Mucosa of stomach (tissue), 1 donor: ENCODE measurements around the gene ATF6B.

Experiments used
- H3K27me3 ChIP-seq: one replicate; pipeline ENCODE4 v1.7.0; 2013; ENCODE audit warnings: mild to moderate bottlenecking, low read length; ENCODE audit not compliant: control insufficient read depth, insufficient read depth
- H3K36me3 ChIP-seq: one replicate; pipeline ENCODE4 v1.7.0; 2013; ENCODE audit warnings: low read length; ENCODE audit not compliant: control insufficient read depth, insufficient read depth
- H3K4me1 ChIP-seq: one replicate; pipeline ENCODE4 v1.7.0; 2013; ENCODE audit warnings: mild to moderate bottlenecking, low read length; ENCODE audit not compliant: control insufficient read depth, insufficient read depth
- H3K4me3 ChIP-seq: one replicate; pipeline ENCODE4 v1.7.0; 2013; ENCODE audit warnings: low read length
- H3K9ac ChIP-seq: one replicate; pipeline ENCODE4 v1.7.0; 2013; ENCODE audit warnings: mild to moderate bottlenecking, low read length, moderate library complexity
- H3K9me3 ChIP-seq: one replicate; pipeline ENCODE4 v1.7.0; 2013; ENCODE audit warnings: mild to moderate bottlenecking, low read length, moderate library complexity; ENCODE audit not compliant: control insufficient read depth
- donor health status: Pancreatic carcinoma.

The ATF6B gene

GRCh38 chr6:32168350-32168749 lies 40.3 kb upstream of the ATF6B start:
- Histone ChIP-seq H3K4me1 (peaks cover 35% of the 10 kb centered on the region), H3K9me3 (no peaks in the 10 kb centered on the region), H3K27me3 (no peaks in the 10 kb centered on the region), H3K4me3 (no peak overlapping the region), H3K9ac (peak overlapping the region; percentile 24), H3K36me3 (no peaks in the 10 kb centered on the region)

- no peaks in the 10 kb centered on the region for H3K27me3 ChIP-seq
- no peak overlapping the region for H3K4me3 ChIP-seq
- H3K9me3 ChIP-seq = no peaks in the 10 kb centered on the region
- H3K4me1 ChIP-seq = peaks cover 35% of the 10 kb centered on the region
- no peaks in the 10 kb centered on the region for H3K36me3 ChIP-seq
- peak overlapping the region; percentile 24 for H3K9ac ChIP-seq
These were observed 39.8 kb upstream of the ATF6B start for GRCh38 chr6:32167761-32168262.

GRCh38 chr6:32167154-32167760 lies 39.2 kb upstream of the ATF6B start:
- Histone ChIP-seq H3K36me3 (no peaks in the 10 kb centered on the region), H3K9me3 (no peaks in the 10 kb centered on the region), H3K4me3 (no peak overlapping the region), H3K27me3 (no peaks in the 10 kb centered on the region), H3K4me1 (peaks cover 35% of the 10 kb centered on the region), H3K9ac (peak overlapping the region; percentile 24)

DNA sequence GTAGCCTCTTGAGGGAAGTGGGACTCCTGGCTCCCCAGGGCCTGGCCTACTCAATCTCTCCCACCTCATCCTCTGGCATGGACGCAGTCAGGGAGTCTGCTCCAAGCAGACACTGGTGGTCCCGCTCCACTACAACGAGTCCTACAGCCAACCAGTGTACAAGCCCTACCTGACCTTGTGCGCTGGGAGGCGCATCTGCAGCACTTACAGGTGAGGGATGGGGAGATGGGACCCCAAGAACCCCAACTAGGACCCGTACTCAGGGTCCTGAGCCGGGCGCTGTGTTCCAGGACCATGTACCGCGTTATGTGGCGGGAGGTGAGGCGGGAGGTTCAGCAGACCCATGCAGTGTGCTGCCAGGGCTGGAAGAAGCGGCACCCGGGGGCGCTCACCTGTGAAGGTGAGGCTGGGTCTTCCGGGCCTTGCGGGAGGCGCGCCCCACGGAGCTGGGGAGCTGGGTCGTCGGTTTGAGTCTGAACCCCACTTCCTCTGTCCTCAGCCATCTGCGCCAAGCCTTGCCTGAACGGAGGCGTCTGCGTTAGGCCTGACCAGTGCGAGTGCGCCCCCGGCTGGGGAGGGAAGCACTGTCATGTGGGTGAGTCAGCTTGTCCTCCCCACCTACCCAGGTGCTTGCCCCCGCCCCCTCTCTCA lies 38.5 kb upstream of the ATF6B start:
- Histone ChIP-seq H3K4me1 (peaks cover 35% of the 10 kb centered on the region), H3K36me3 (no peaks in the 10 kb centered on the region), H3K4me3 (no peak overlapping the region), H3K9me3 (no peaks in the 10 kb centered on the region), H3K9ac (no peak overlapping the region), H3K27me3 (no peaks in the 10 kb centered on the region)

DNA sequence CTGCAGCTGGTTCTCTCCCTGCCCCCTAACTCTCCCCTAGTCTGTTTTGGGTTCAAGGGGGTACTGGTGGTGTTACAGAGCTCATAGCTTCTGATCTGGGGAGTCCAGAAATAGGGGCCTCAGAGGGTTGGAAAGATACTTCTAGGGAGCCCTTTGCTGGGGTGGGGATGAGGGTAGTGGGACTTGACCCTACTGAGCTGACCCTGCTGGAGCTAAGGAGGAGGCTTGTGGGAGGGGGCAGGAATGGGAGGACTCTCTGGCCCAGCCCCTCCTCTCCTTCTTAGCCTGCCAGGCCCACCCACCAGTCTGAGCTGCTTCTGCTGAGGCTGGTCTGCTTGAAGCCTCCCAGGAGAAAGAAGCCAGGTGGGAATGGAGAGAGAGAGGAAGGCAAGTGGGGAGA lies 36.2 kb upstream of the ATF6B start, which contains the start of gene EGFL8:
TSS of gene EGFL8 (plus strand) at position 301 of the 400 bp plus-strand sequence. CDS start 1,571 bp downstream, outside the sequence.
- Histone ChIP-seq H3K36me3 (no peaks in the 10 kb centered on the region), H3K4me3 (no peak within 1 kb of the TSS), H3K9me3 (no peaks in the 10 kb centered on the region), H3K4me1 (peaks cover 26% of the 10 kb centered on the region), H3K27me3 (no peaks in the 10 kb centered on the region), H3K9ac (no peak within 1 kb of the TSS)

- H3K9me3 ChIP-seq = no peaks in the 10 kb centered on the region
- H3K36me3 ChIP-seq = no peaks in the 10 kb centered on the region
- no peak overlapping the region for H3K9ac ChIP-seq
- H3K4me3 ChIP-seq = no peak overlapping the region
- H3K4me1 ChIP-seq = peaks cover 21% of the 10 kb centered on the region
- H3K27me3 ChIP-seq = no peaks in the 10 kb centered on the region
These were observed 35.7 kb upstream of the ATF6B start for GRCh38 chr6:32163559-32164258.

GRCh38 chr6:32158052-32158451 lies 30.0 kb upstream of the ATF6B start:
- no peak overlapping the region for H3K4me3 ChIP-seq
- H3K9ac ChIP-seq = no peak overlapping the region
- H3K27me3 ChIP-seq = no peaks in the 10 kb centered on the region
- H3K36me3 ChIP-seq = peaks cover 9% of the 10 kb centered on the region
- peaks cover 24% of the 10 kb centered on the region for H3K4me1 ChIP-seq
- no peaks in the 10 kb centered on the region for H3K9me3 ChIP-seq

DNA sequence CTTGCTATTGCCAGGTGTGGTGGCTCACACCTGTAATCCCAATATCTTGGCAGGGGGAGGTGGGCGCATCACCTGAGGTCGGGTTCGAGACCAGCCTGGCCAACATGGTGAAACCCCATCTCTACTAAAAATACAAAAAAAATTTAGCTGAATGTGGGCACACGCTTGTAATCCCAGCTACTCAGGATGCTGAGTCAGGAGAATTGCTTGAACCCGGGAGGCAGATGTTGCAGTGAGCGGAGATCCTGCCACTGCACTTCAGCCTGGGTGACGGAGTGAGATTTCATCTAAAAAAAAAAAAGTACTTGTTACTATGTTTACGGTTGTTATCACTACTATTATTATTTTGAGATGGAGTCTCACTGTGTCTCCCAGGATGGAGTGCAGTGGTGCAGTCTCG lies 28.8 kb upstream of the ATF6B start:
- Histone ChIP-seq H3K27me3 (no peaks in the 10 kb centered on the region), H3K9me3 (no peaks in the 10 kb centered on the region), H3K4me1 (peaks cover 26% of the 10 kb centered on the region), H3K9ac (no peak overlapping the region), H3K36me3 (peaks cover 9% of the 10 kb centered on the region), H3K4me3 (no peak overlapping the region)

DNA sequence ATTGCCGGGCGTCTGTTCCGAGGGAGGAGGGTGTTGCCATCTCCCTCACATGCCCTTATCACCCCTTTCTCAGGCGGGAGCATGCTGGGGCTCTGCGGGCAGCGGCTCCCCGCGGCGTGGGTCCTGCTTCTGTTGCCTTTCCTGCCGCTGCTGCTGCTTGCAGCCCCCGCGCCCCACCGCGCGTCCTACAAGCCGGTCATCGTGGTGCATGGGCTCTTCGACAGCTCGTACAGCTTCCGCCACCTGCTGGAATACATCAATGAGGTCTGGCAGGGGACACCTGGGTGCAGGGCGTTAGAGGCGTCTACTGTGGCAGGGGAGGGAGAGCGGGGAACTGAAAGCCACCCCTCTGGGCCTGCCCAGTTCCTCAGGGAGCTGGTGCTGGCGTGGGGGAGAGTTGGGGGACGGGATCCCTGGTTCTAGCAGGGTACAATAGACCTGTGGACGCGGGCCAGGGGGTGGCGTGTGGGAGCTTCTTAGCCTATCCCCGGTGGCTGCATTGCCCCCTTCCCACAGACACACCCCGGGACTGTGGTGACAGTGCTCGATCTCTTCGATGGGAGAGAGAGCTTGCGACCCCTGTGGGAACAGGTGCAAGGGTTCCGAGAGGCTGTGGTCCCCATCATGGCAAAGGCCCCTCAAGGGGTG lies 26.6 kb upstream of the ATF6B start:
- Histone ChIP-seq H3K4me1 (peaks cover 30% of the 10 kb centered on the region), H3K4me3 (peak overlapping the region; percentile 95), H3K9me3 (no peaks in the 10 kb centered on the region), H3K27me3 (no peaks in the 10 kb centered on the region), H3K9ac (peak overlapping the region; percentile 86), H3K36me3 (peaks cover 9% of the 10 kb centered on the region)

DNA sequence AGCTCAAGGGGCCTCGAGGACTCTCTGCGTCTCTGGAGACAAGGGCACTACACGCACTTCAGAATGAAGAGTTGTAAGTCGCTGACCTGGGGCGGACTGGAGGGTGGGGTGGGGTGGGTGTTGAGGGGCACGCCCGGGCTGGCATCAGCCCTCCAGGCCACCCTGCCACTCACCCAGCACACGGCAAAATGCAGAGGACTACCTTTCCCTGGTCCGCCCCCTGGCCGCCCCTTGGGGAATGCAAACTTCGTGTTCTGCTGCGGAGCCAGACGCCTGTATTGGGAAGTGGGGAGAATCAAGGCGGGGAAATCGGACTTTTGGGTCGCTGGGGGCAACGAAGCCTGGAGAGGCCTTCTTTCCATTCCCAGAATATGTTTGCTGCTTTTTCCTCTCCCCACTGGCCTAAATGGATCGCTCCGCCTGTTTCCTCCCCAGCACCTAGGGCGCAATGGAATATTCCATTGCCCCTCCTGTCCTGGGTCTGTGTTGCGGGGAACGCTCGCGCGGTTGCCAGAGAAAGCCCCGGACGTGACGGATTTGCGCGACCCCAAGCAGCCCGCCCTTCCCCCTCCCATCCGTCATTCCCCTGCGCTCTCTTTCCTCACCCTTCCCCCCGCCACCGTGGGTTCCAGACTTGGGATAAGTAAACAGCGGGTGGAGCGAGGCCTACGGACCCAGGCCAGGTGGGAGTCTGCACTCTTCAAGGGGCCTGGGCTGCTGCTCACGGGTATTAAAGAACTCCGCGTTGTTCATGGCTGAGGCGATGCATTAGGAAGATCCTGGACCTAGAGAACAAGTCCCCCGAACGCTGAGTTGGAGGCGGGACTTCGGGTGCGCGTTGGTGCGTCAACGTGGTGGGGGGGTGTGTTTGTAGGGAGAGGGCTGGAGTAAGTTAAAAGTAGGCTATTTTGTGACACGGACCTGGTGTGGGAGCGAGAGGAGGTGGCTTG lies 25.8 kb upstream of the ATF6B start, which contains the start of gene PPT2:
TSS of gene PPT2 (plus strand) at position 578 of the 950 bp plus-strand sequence. CDS start 454 bp downstream, outside the sequence.
- H3K4me3 ChIP-seq = peak within 1 kb of the TSS; percentile 95
- H3K4me1 ChIP-seq = peaks cover 30% of the 10 kb centered on the region
- no peaks in the 10 kb centered on the region for H3K9me3 ChIP-seq
- peak within 1 kb of the TSS; percentile 86 for H3K9ac ChIP-seq
- no peaks in the 10 kb centered on the region for H3K27me3 ChIP-seq
- peaks cover 9% of the 10 kb centered on the region for H3K36me3 ChIP-seq
